GM19324 (cell line): ENCODE measurements around the gene FILIP1L.
A peak's percentile ranks its signal among the peaks of the same experiment; 100 is the strongest.
"Not testable (repeated sequence)": the region's sequence is repeated elsewhere in the genome, so short reads cannot be mapped to it uniquely, and the experiment has no call there.

Experiments used
- ATAC-seq: cut with Tn5 transposase; IDR thresholded peaks from one replicate; pipeline ENCODE4 v1.9.1; 2021; ENCODE audit warnings: mild to moderate bottlenecking, moderate library complexity; ENCODE audit not compliant: unreplicated experiment, low FRiP score

Gene FILIP1L

GRCh38 chr3:100100425-100100824 is 13.9 kb downstream of the FILIP1L start:
- no peak for ATAC-seq

GRCh38 chr3:100099621-100100020 is 14.7 kb downstream of the FILIP1L start:
- ATAC-seq, result no peak

- no peak for ATAC-seq
Observed at GRCh38 chr3:100098784-100099070, 15.6 kb downstream of the FILIP1L start.

GRCh38 chr3:100097919-100098783 is 16.1 kb downstream of the FILIP1L start:
- no peak for ATAC-seq

GRCh38 chr3:100096866-100097265 is 17.4 kb downstream of the FILIP1L start:
- ATAC-seq, result no peak

GRCh38 chr3:100096286-100096685 is 18.0 kb downstream of the FILIP1L start:
- ATAC-seq, result not testable (repeated sequence)

GRCh38 chr3:100093831-100094230 is 20.5 kb downstream of the FILIP1L start:
- ATAC-seq, result no peak

- no peak for ATAC-seq
Observed at GRCh38 chr3:100090669-100091005, 23.7 kb downstream of the FILIP1L start.

- ATAC-seq, result peak; percentile 70
Observed at GRCh38 chr3:100089812-100090668, 24.3 kb downstream of the FILIP1L start.

- no peak for ATAC-seq
Observed at GRCh38 chr3:100088735-100089368, 25.4 kb downstream of the FILIP1L start.

- peak; percentile 93 for ATAC-seq
Observed at GRCh38 chr3:100087198-100087597, 27.1 kb downstream of the FILIP1L start.

- ATAC-seq, result no peak
Observed at GRCh38 chr3:100086401-100086800, 27.9 kb downstream of the FILIP1L start.

- ATAC-seq, result no peak
Observed at GRCh38 chr3:100084100-100084806, 30.0 kb downstream of the FILIP1L start.

- no peak for ATAC-seq
Observed at GRCh38 chr3:100083209-100083608, 31.1 kb downstream of the FILIP1L start.

GRCh38 chr3:100082714-100083113 is 31.6 kb downstream of the FILIP1L start:
- ATAC-seq, result no peak

GRCh38 chr3:100081986-100082692 is 32.2 kb downstream of the FILIP1L start:
- no peak for ATAC-seq

GRCh38 chr3:100081311-100081710 is 33.0 kb downstream of the FILIP1L start:
- no peak for ATAC-seq

GRCh38 chr3:100080573-100080972 is 33.7 kb downstream of the FILIP1L start:
- ATAC-seq, result no peak

- no peak for ATAC-seq
Observed at GRCh38 chr3:100079328-100079727, 35.0 kb downstream of the FILIP1L start.
